Measurements from ENCODE around the gene ACSM4. TPM values are rescaled to one million over a fixed set of nuclear protein-coding genes. Genes with fewer than 3 reads are reported as not detected.

The ACSM4 gene
- total RNA-seq, 6 experiments from 2014 or later = not detected

- H3K4me3 ChIP-seq = no peak overlapping the region
Observed at GRCh38 chr12:7303230-7303629, 642 bp upstream of the ACSM4 start.

GRCh38 chr12:7304456-7304855 lies 584 bp downstream of the ACSM4 start:
- no peak for ATAC-seq
- WGBS (ENCODE audit: insufficient coverage, low coverage, low lambda C conversion rate, missing lambda C conversion rate) = 48% methylated on average over 5 of the region's 5 CpGs
- Histone ChIP-seq H3K9me3 (no peaks in the 10 kb centered on the region), H3K4me3 (no peak overlapping the region), H3K27me3 (no peaks in the 10 kb centered on the region), H3K27ac (no peak overlapping the region), H3K4me1 (no peaks in the 10 kb centered on the region), H3K36me3 (no peaks in the 10 kb centered on the region)
- no peak for DNase-seq
- no peak for TF ChIP-seq CTCF (IDR thresholded peaks at IDR 0.05)
- TF ChIP-seq POLR2A (IDR thresholded peaks at IDR 0.05) = no peak
- intact Hi-C loops (cut with DNase I) = no loop called here

More at GRCh38 chr12:7303230-7303629, 642 bp upstream of the ACSM4 start:
- no peaks in the 10 kb centered on the region for H3K36me3 ChIP-seq
- TF ChIP-seq POLR2A (IDR thresholded peaks at IDR 0.05) (no peak), CTCF (IDR thresholded peaks at IDR 0.05) (no peak)
- DNase-seq = no peak
- H3K4me1 ChIP-seq = no peaks in the 10 kb centered on the region
- intact Hi-C loops (cut with DNase I) = no loop called here
- WGBS (ENCODE audit: insufficient coverage, low coverage, low lambda C conversion rate, missing lambda C conversion rate) = 63% methylated on average over 2 of the region's 2 CpGs
- no peak for ATAC-seq
- H3K27ac ChIP-seq = no peak overlapping the region
- H3K27me3 ChIP-seq = no peaks in the 10 kb centered on the region
- no peaks in the 10 kb centered on the region for H3K9me3 ChIP-seq

GRCh38 chr12:7310070-7310469 lies 6.2 kb downstream of the ACSM4 start:
- Histone ChIP-seq H3K27me3 (no peaks in the 10 kb centered on the region), H3K4me1 (no peaks in the 10 kb centered on the region), H3K27ac (no peak overlapping the region), H3K36me3 (no peaks in the 10 kb centered on the region), H3K4me3 (no peak overlapping the region), H3K9me3 (no peaks in the 10 kb centered on the region)
- WGBS (ENCODE audit: insufficient coverage, low coverage, low lambda C conversion rate, missing lambda C conversion rate) = 90% methylated on average over 3 of the region's 4 CpGs
- intact Hi-C loops (cut with DNase I) = no loop called here
- ATAC-seq (no peak), DNase-seq (no peak)
- TF ChIP-seq POLR2A (IDR thresholded peaks at IDR 0.05) (no peak), CTCF (IDR thresholded peaks at IDR 0.05) (no peak)

- no peak overlapping the region for H3K4me3 ChIP-seq
- H3K27me3 ChIP-seq = no peaks in the 10 kb centered on the region
- H3K27ac ChIP-seq = no peak overlapping the region
- ATAC-seq (no peak), DNase-seq (no peak)
- TF ChIP-seq POLR2A (IDR thresholded peaks at IDR 0.05) (no peak), CTCF (IDR thresholded peaks at IDR 0.05) (no peak)
- no peaks in the 10 kb centered on the region for H3K9me3 ChIP-seq
- 86% methylated on average over 2 of the region's 2 CpGs for WGBS (ENCODE audit: insufficient coverage, low coverage, low lambda C conversion rate, missing lambda C conversion rate)
- H3K36me3 ChIP-seq = no peaks in the 10 kb centered on the region
- intact Hi-C loops (cut with DNase I) = no loop called here
- H3K4me1 ChIP-seq = no peaks in the 10 kb centered on the region
Observed at GRCh38 chr12:7319930-7320329, 16.1 kb downstream of the ACSM4 start.

GRCh38 chr12:7321624-7322023 lies 17.8 kb downstream of the ACSM4 start:
- Histone ChIP-seq H3K9me3 (no peaks in the 10 kb centered on the region), H3K27ac (no peak overlapping the region), H3K4me1 (no peaks in the 10 kb centered on the region), H3K36me3 (no peaks in the 10 kb centered on the region), H3K4me3 (no peak overlapping the region), H3K27me3 (no peaks in the 10 kb centered on the region)
- intact Hi-C loops (cut with DNase I) = no loop called here
- no peak for TF ChIP-seq POLR2A (IDR thresholded peaks at IDR 0.05)
- TF ChIP-seq CTCF (IDR thresholded peaks at IDR 0.05) = no peak
- ATAC-seq (no peak), DNase-seq (no peak)
- WGBS (ENCODE audit: insufficient coverage, low coverage, low lambda C conversion rate, missing lambda C conversion rate) = 11% methylated on average over 1 of the region's 2 CpGs
